DMS153 treated with DMSO at 0.1 percent for 48 hours (cell line): ENCODE results near the gene PIK3C2G.

ENCODE experiments used
- DNase-seq: peaks from one replicate; lab custom pipeline; 2025; ENCODE audit not compliant: unreplicated experiment; lab: John Stamatoyannopoulos, UW

Gene PIK3C2G

DNA sequence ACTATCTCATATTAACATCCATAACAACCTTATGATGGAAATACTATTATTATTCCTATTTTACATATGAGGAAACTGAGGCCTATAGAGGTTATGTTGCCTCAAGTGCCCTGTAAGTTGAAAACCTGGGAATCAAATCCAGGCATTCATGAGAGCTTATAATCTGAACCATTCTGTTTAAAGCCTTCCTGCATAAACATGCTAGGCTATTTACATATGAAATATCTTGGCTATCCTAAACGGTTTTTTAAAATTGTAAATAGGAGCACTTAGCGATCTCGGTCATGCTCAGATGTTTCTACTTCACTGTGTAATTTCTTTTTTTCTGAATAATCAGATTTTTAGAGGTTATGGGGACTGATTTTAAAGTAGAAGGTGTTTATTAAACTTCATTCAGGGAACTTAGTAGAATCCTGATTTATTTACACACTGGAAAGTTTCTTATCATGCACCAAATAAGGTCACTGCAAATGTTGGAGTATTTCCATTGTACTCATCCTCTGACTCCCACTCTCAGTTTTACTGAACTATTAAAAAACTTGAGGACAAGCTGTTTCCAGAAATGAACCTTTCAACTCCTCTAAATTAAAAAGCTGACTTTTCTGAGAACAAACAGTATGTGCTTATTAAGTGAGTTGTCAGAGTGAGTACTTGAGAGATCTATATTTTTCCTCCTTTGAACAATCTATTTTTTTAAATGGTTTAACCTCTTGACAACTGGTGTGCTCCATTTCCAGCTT, 141.7 kb downstream of the PIK3C2G start:
- no peak for DNase-seq

- no peak for DNase-seq
Measured at GRCh38 chr12:18411453-18411852, 150.1 kb downstream of the PIK3C2G start.

- no peak for DNase-seq
Measured at GRCh38 chr12:18414671-18415070, 153.4 kb downstream of the PIK3C2G start.

- DNase-seq: no peak
Measured at GRCh38 chr12:18415227-18415626, 153.9 kb downstream of the PIK3C2G start.

DNA sequence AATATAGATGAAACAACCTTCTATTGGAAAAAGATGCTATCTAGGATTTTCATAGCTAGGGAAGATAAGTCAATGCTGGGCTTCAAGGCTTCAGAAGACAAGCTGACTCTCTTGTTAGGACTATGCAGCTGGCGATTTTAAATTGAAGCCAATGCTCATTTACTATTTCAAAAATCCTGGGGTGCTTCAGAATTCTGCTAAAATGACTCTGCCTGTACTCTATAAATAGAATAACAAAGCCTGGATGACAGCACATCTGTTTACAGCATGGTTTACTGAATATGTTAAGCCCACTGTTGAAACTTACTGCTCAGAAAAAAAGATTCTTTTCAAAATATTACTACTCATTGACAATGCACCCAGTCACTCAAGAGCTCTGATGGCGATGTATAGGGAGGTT, 155.1 kb downstream of the PIK3C2G start:
- DNase-seq: no peak

DNA sequence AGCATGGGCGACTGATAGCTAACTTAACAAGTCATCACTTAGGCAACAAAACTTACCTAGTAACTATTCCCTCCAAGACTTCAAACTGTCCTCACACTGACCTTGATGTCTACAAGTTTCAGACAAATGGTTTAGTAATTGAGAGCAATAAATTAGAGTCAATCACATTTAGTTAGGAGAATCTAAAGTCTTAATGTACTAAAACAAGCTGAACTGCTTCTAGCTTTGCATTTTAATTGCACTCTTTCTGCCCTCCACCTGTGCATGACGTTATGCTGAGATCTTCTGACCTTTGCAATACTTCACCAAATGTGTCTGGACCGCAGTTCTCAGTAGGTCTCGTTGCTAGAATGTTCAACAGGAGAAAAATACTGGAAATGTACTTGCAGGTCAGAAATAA, 158.0 kb downstream of the PIK3C2G start:
- DNase-seq: no peak

GRCh38 chr12:18421867-18422266, 160.5 kb downstream of the PIK3C2G start:
- no peak for DNase-seq

GRCh38 chr12:18422871-18423270, 161.6 kb downstream of the PIK3C2G start:
- no peak for DNase-seq

- no peak for DNase-seq
Measured at GRCh38 chr12:18424857-18425256, 163.5 kb downstream of the PIK3C2G start.

DNA sequence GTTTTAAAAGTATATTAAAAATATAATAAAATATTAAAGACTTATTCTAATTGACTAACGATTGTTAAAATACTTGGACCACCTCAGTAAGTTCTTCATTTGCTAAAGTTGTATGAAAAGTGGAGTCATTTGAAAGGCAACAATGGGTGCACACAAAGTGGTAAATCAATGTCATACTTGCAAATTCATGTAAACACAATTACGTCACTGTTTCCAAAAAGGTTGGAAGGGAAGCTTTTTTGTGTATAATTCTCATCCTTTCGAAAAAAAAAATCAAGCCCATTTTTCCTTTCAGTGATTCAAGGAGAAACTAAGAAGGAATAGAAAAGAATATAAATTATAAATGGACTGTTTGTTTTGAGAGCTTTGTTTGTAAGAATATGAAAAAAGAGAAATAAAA, 166.2 kb downstream of the PIK3C2G start:
- no peak for DNase-seq

DNA sequence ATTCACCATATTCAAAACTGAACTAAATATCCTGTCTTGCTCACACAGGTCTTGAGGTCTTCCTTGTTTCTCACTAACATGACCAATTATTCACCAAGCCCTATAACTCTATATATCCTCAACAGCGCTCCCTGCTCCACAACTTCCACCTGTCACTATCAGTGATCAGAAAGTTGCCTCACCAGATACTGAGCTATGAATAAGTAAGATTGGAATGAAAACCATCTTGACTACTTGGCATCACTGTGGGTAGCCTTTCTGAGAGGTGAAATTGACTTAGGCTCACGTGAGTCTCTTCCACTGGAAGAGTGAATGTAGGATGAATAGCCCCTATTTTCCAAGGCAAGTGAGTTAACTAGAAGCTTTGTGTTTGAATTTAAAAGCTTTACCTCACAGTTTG, 167.1 kb downstream of the PIK3C2G start:
- DNase-seq: no peak

- no peak for DNase-seq
Measured at GRCh38 chr12:18429366-18429765, 168.0 kb downstream of the PIK3C2G start.

- DNase-seq: peak; percentile 12
Measured at GRCh38 chr12:18430425-18431048, 169.2 kb downstream of the PIK3C2G start.

DNA sequence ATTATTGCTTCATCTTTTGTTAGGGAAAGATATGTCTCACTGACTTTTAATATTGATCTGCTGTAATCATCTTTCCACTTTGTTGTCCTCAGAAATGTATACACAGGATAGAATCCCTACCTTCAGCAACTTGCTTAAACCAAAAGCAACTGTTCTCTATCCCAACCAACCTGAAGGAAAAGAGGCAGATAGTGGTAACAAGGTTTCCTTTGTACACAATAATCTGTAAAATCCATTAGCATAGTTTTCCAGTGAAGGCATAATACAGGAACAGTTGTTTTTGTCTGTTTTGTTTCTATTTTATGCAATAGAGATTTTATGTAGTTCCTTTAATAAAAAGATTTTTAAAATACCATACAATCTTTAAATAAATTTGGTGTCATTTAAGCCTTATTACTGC, 170.5 kb downstream of the PIK3C2G start:
- no peak for DNase-seq

GRCh38 chr12:18432206-18432605, 170.9 kb downstream of the PIK3C2G start:
- DNase-seq: no peak

DNA sequence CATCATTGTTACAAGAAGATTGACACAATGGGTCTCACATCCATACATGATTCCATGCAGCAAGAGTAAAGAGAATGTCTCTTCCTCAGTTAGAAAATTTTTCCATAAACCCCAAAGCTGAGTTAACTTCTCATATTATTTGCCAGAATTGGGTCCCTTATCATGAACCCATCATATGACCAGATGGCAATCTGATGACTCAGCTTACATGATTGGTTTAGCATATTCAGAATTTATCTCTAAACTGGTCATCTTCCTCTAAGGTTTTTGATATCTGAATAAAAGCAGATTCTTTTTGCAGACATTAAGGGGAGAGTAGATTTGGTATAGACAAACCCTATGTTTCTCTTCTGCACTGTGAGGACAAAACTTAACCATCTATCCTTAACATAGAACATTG, 174.9 kb downstream of the PIK3C2G start:
- DNase-seq: no peak

DNA sequence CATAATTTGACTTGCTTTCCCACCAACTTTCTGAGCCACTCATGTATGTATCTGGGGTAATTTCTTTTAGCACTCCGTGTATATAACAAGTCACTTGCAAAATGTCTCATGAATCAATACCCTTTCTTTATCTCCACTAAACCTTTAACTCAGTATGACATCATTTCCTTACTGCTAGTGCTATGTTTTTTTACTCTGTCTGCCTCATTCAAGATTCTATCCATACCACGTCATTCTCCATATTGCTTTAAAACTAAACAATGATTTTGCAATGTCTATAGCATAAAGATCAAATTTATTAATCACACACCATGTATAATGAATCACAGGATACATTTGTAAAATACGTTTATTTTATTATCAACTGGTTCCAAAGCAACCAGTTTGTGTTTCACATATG, 178.2 kb downstream of the PIK3C2G start:
- DNase-seq: no peak

DNA sequence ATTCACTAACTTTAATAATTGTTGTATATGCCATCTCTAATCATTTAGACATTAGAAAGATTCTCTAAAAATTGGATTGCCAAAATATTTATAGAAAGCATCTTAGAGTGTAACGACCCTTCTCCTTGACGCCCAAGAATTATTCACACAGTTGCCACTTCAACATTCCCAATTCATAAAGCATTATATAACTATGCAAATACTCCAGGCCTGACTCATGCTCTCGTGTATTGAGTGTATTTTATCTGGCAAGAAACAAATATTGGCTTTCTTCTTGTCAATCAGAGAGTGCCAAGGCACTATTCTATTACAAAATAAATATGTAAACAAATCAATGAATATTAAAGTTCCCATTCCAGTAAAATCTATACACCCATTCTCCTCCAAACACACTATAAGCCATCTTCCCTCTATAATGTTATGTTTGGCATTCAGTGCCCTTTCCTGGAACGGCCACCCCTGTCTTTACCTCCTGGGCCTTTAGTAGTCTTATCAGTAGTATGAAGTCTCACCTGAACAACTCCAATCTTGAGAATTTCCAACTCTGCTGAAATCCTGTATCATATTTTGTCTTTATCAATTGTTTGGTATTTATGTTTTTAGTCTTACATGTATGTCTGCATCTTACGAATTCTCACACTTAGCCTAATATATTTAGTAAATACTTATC, 182.6 kb downstream of the PIK3C2G start:
- DNase-seq: no peak

DNA sequence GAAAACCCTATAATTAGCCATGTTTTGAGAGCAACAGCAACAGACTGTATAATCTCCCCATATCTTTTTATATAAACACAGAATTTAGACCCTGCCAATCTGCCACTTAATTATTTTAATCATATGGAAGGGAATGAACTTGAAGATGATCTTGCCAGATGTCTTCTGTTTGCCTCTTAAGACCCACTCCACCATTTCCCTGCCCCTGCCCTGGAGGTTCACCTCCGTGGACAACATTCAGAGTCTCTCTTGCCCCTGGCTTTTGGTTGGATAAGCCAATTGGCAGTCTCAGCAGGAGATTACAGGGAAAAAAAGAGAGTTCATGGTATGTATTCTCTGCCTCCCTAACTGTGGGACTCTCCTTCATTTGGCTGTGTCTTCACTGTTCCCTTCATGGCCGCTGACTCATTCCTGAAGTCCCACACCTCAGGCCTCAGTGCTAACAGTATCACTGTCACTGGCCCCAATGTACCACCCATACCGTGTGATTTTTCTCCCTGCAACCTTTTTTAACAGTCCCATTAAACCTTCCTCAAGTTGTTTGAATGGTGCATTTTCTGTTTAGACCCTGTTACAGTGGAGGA, 184.8 kb downstream of the PIK3C2G start:
- DNase-seq: no peak

- DNase-seq: no peak
Measured at GRCh38 chr12:18454330-18454729, 193.0 kb downstream of the PIK3C2G start.

DNA sequence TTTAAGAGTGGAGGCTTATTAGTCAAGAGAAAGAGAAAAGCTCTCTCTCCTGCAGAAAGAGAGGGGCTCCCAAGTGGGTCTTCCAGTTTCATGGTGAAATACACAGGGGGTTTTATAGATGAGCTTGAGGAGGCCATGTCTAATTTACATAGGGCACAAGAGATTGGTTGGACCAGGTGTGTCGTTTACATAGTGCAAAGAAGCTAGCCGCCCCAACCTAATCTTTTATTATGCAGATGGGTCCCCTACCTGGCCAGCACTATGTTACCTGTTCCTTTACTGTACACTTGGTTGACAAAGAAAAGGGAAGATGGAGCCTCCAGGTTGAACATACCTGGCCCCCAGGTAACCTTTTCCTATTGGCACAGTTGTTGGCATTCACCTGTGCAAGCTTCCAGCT, 195.0 kb downstream of the PIK3C2G start:
- DNase-seq: no peak

DNA sequence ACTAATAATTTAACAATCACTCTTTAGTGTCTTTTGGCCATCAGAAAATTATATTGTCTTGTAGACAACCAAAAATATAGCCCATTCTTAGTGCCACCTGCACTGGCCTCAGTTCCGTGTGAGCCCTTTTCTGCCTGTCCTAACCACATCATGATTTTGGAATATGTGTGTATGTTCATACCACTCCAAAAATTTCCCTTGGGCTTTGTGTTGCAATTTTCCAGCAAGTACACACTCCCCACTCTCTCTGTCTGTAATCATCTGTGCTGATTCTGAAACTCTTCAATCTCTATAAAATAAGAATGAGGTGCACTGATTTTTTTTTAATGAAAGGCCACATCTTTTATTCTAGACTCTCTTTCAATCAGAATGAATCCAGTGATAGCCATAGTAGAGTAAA, 196.0 kb downstream of the PIK3C2G start:
- no peak for DNase-seq
